GM19467 (cell line): Measurements from ENCODE around the gene TKTL1.

ENCODE experiments used
- ATAC-seq: cut with Tn5 transposase; IDR thresholded peaks from one replicate; pipeline ENCODE4 v1.9.1; 2021; ENCODE audit warnings: mild to moderate bottlenecking, moderate library complexity; ENCODE audit not compliant: unreplicated experiment

TKTL1 gene

DNA sequence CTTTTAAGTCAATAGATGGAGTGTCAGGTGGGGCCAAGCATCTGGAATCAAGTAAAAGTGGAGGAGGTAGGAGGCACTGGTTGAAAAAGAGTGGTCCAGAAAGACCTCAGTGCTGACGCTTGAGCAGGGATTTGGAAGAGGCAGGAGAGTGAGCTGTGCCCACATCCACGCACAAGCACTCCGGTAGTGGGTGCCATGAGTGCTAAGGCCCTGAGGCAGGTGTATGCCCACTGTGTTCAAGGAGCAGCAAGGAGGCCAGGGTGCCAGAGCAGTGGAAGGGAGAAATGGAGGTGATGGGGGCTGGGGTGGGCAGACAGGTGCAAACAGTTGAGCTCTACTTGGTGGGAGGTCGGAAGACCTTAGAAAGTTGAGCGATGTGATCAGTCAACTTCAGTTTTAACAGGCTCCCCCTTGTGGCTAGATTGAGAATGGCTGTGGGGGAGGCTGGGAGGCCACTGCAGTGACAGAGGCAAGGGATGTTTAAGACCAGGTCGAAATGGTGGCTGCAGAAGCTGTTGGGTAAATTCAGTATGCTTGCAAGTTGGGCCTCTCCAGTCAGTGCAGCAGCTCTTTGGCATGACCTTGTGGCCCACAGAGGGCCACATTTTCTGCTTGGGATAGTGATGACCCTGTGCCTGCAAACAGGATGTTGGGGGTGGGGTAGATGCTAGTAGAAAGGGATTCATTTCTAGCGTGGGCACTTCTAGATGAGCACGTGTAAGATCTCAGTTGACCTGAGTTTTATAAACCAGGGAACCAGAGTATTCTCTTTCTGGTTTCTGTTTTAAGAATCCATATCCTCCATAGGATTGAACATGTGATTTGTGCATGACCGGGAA lies 12.7 kb downstream of the TKTL1 start:
- no peak for ATAC-seq

DNA sequence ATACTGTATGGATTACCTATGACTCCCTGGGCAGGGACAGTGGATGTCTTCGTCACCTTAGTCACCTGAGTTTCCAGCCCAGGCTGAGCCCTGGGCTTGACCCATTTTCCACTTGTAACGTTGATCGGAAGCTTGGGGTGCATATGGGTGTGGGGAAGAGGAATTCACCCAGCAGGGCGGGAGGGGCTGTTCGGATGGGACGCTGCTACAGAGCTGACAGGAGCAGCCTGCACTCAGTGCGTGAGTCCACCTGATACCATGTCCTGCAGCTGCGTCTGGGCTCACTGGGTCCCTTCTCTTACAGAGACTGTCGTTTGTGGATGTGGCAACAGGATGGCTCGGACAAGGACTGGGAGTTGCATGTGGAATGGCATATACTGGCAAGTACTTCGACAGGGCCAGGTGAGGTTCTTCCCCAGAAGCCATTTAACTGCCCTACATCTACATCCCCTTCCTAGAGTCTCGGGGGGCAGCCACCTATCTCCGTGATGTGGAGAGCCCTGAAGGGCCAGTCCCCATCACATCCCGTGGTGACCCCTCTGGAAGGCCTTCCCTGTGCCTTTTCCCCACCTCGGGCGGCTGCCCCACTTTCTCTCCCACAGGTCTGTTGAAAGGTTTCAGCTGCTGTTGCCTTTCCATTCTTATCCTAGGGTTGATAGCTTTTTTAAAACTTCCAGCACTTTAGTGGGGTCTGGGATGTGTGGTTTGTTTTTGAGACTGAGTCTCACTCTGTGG lies 13.6 kb downstream of the TKTL1 start:
- ATAC-seq: no peak

- no peak for ATAC-seq
These were observed 15.3 kb downstream of the TKTL1 start for GRCh38 chrX:154310616-154311536.

GRCh38 chrX:154312116-154312515 lies 16.5 kb downstream of the TKTL1 start:
- no peak for ATAC-seq

- ATAC-seq: no peak
These were observed 17.6 kb downstream of the TKTL1 start for GRCh38 chrX:154313147-154313546.

DNA sequence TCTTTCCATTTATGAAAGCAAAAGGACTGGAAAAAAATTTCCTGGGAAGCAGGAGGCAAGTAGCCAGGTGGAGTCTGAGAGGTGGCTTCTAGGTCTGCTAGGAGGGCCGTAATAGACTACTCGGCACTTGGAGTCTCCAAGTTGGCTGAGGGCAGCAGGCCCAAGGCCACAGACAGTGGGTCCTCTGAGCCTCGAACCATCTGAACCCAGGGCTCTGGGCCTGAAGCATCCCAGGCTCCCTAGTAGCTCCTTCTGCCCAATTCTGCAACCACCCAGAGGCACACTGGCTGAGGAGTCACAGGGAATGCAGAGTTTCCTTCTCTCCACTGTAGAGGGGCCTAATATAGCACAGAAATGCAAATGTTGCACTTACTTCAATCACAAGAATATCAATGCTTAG lies 19.8 kb downstream of the TKTL1 start:
- ATAC-seq: no peak

DNA sequence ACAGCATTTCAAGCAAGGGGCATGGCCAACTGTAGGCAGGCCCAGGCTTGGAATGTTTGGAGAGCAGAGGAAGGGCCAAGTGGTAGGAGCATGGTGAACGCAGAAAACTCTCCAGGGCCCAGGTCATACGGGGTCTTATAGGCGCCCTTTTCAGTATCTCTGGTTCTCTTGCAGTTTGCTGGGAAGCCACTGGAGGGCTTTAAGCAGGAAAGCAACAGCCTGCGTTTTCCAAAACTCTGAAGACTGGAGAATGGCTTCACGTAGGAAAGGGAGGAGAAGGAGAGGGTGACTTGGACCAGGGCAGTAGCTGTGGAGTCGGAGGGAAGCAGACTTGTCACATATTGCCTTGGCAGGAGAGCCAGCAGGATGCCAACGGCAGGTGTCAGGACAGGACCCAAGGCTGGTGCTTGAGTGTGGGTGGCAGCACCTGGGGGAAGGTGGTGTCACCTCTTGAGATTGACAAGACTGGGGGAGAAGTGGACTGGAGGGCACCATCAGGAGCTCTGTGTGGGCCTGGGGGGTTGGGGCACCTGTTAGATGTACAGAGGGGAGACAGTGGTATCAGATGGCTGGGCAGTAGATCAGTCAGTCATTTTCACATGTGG lies 21.9 kb downstream of the TKTL1 start:
- ATAC-seq: no peak

DNA sequence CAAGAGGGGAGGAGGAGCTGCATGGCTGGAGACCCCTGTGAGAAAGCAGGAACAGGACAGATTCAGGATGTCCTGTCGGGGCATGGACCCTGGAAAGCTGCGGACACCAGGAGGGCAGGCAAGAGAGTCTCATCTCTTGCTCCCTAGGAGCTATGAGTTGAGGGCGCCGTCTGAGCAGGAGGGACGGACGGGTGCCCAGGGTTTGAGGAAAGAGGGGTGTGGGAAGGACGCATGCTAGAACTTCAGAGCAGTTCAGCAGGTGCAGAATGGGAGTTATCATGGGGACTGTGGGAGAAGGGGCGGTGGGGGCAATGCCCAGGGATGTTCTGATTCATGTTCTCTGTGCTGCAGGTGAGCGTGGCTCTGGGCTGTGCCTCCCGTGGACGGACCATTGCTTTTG lies 24.8 kb downstream of the TKTL1 start:
- no peak for ATAC-seq

GRCh38 chrX:154321152-154321551 lies 25.6 kb downstream of the TKTL1 start:
- ATAC-seq: no peak

GRCh38 chrX:154321594-154321993 lies 26.0 kb downstream of the TKTL1 start:
- no peak for ATAC-seq

DNA sequence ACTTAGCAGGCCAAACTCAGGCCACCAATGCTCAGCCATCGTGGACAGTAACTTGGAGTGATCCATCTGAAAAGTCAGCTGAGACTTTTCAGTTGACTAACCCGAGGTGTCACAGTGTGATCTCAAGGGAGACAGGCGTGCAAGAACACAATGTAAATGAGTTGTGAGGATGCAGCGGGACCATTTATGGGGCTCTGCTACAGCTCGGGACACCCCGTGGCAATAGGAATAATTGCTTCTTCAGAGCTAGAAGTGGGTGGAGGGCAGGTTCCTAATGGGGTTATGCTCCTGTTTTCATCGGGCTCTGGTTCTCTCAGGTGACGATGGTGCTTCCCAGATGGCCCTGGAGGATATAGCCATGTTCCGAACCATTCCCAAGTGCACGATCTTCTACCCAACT lies 27.3 kb downstream of the TKTL1 start:
- no peak for ATAC-seq

DNA sequence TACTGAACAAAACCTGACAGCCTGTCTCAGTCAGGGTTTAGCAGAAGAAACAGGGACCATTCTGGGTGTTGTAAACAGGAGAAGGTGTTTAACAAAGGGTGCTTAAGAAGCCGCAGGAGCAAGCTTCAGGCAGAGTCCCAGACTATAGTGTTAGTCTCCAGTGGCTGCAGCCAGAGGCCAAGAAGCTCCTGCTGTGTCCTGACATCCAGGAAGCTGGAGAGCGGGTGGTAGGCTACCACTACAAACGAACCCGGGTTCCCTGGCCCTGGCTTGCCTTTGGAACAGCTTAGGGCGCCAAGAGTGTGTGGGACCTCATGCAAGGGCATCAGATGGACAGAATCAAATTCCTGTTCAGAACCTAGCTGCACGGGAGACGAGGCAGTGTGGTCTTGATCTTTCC lies 27.9 kb downstream of the TKTL1 start:
- ATAC-seq: no peak

- ATAC-seq: no peak
These were observed 29.9 kb downstream of the TKTL1 start for GRCh38 chrX:154325541-154325940.

DNA sequence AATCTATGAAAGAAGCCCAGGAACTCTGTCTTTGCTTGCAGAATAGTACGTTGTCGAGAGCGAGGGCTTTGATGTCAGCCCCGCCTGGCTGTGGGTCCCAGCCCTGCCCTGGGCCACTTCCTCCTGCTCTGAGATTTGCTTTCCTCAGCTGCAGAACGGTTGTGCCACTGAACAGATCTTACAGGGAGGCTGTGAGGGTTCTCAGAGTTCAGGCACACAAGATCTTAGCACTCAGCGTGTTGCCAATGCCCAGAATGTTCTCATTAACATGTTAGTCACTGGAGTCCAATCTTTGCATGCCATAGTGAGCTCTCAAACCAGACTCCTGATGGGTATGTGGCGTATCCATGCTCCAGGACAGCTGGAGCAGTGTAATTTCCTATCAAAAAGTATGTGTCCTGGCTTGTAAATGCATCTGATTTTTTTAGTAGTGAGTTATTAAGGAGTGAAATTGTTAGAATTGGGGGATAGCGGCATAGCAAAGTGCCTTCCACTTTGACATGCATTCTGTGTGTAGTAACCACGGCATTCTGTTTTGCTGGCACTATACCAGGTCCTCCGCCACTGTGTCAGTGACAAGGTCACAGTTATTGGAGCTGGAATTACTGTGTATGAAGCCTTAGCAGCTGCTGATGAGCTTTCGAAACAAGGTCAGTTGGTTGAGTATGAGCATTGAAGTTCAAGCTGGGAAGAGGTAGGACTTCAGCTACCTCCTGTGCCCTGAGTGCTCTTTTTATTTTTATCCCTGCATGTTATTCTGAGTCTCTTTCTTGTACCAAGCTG lies 31.6 kb downstream of the TKTL1 start:
- ATAC-seq: no peak

- ATAC-seq: no peak
These were observed 33.1 kb downstream of the TKTL1 start for GRCh38 chrX:154328646-154329045.

DNA sequence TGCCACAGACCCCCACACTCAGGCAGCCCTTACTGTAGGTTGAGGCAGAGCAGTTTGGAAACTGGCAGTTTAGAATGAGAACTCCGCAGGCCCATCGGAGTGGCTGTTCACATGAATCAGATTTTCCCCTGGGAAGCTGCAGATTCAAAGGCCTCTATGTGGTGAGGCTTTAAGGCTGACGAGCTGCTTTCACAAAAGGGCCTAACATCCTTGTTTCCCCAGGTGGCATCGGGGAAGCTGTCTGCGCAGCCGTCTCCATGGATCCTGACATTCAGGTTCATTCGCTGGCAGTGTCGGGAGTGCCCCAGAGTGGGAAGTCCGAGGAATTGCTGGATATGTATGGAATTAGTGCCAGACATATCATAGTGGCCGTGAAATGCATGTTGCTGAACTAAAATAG lies 33.7 kb downstream of the TKTL1 start:
- ATAC-seq: no peak

DNA sequence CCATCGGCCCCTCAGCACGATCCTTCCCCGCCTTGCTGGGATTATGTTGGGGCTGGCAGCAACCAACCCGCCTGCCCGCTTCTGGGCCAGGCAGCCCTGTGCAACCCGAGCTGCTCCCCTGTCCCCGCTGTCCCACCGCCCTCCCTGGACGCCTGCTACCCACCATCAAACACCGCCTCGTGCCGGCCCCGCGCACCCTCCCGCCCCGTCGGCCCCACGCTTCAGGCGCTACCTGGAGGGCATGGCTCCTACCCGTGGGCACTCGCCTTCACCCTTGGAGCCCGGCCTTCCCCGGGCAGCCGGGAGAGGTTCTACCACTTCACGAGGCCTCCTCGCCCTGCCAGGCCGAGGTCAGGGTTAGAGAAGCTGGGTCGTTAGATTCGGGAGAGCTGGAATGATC lies 37.0 kb downstream of the TKTL1 start:
- ATAC-seq: no peak

- no peak for ATAC-seq
These were observed 37.5 kb downstream of the TKTL1 start for GRCh38 chrX:154333116-154333515.

DNA sequence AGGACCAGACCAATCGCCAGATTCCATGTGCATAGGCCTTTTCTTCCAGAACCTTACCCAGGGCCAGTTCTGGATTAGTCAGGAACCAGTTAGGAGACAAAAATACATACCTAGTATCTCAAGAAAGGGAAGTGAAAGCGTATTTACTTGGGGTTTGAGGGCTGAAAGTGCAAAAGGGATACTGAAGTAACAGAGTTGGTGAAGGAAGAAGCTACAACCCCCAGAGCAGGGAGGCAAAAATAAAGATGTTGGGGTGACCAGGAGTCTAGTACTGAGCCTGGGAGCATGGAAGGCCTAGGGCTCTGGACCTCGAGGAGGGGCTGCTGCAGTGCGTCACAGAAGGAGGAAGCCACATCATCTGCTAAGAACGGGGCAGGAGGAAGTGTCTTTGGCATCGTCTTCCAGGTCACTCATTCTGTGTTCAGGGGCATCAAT lies 38.3 kb downstream of the TKTL1 start:
- no peak for ATAC-seq

GRCh38 chrX:154334496-154334895 lies 38.9 kb downstream of the TKTL1 start:
- ATAC-seq: no peak
